A673 (cell line): ENCODE measurements around the gene NR1I3. TPM values are rescaled to one million over a fixed set of nuclear protein-coding genes. Genes with fewer than 3 reads are reported as not detected.

ENCODE experiments used
- BruUV-seq: library from RNA; stranded (reverse); fragments of 400-500 nt; replicated peaks from 2 replicates; lab custom pipeline; 2021; lab: Mats Ljungman, UMichigan
- CTCF ChIA-PET: fragments of 300-600 bp; sonication (Branson Sonifier 250); formaldehyde crosslinking; loops from one replicate; lab custom pipeline; 2022; ENCODE audit warnings: antibody characterized with exemption; lab: Charles Lee
- POLR2A ChIA-PET: fragments of 300-600 bp; sonication (Branson Sonifier 250); formaldehyde crosslinking; loops from one replicate; lab custom pipeline; 2022; ENCODE audit warnings: antibody characterized with exemption; ENCODE audit not compliant: low non-redundant PET; lab: Charles Lee
- DNase-seq: peaks from one replicate; pipeline ENCODE4 v3.0.0-alpha.2; 2015; ENCODE audit warnings: low spot score
- H3K27ac ChIP-seq: fragments of 200-600 bp; sonication (generic); 2 replicates; pipeline ENCODE4 v1.5.1; 2016; ENCODE audit warnings: mixed run types, low read depth, mild to moderate bottlenecking, mixed read lengths, antibody characterized with exemption, low read length; ENCODE audit not compliant: poor library complexity, severe bottlenecking
- H3K27me3 ChIP-seq: fragments of 200-600 bp; sonication (generic); replicated peaks from 2 replicates; pipeline ENCODE4 v1.6.1; 2017; ENCODE audit warnings: mixed run types, low read depth, mild to moderate bottlenecking, mixed read lengths, antibody characterized with exemption, low read length; ENCODE audit not compliant: insufficient read depth, poor library complexity
- H3K36me3 ChIP-seq: fragments of 200-600 bp; sonication (generic); 2 replicates; pipeline ENCODE4 v1.6.1; 2016; ENCODE audit warnings: mixed run types, mild to moderate bottlenecking, mixed read lengths, antibody characterized with exemption, low read length; ENCODE audit not compliant: insufficient read depth, poor library complexity, severe bottlenecking
- H3K4me1 ChIP-seq: fragments of 200-600 bp; sonication (generic); 2 replicates; pipeline ENCODE4 v1.6.1; 2017; ENCODE audit warnings: mixed run types, mild to moderate bottlenecking, mixed read lengths, antibody characterized with exemption, low read length; ENCODE audit not compliant: insufficient read depth, poor library complexity, severe bottlenecking
- H3K4me3 ChIP-seq: fragments of 200-600 bp; sonication (generic); 2 replicates; pipeline ENCODE4 v1.5.1; 2016; ENCODE audit warnings: low read depth, mixed run types, mild to moderate bottlenecking, mixed read lengths, low read length; ENCODE audit not compliant: poor library complexity, severe bottlenecking
- H3K9me3 ChIP-seq: fragments of 200-600 bp; sonication (generic); 2 replicates; pipeline ENCODE4 v1.6.1; 2016; ENCODE audit warnings: mixed run types, low read depth, mild to moderate bottlenecking, mixed read lengths, antibody characterized with exemption, low read length; ENCODE audit not compliant: poor library complexity, severe bottlenecking
- CTCF ChIP-seq: fragments of 300-800, 200-600 bp; sonication (generic); conservative IDR thresholded peaks from 2 replicates; pipeline ENCODE4 v1.5.1; 2017; ENCODE audit warnings: low read depth, mild to moderate bottlenecking, antibody characterized with exemption, low read length, moderate library complexity, mixed read lengths
- EZH2 ChIP-seq: fragments of 200-600 bp; sonication (generic); IDR thresholded peaks from 2 replicates; pipeline ENCODE4 v1.6.1; 2017; ENCODE audit warnings: borderline replicate concordance, low read depth, mild to moderate bottlenecking, mixed read lengths, antibody characterized with exemption, low read length; ENCODE audit not compliant: poor library complexity, severe bottlenecking
- intact Hi-C: fragments of 100-400 bp; cut with micrococcal nuclease; formaldehyde crosslinking; loops from one replicate; pipeline ENCODE4 v1.10.0; 2022; ENCODE audit not compliant: unreplicated experiment
- total RNA-seq: library from RNA; stranded (reverse); gene quantifications from 2 replicates; pipeline ENCODE4 v1.2.3, GENCODE V29; 2021

The NR1I3 gene
- total RNA-seq, 1 experiment from 2014 or later, result not detected

- Histone ChIP-seq H3K4me1 (no peaks in the 10 kb centered on the region), H3K9me3 (no peaks in the 10 kb centered on the region), H3K4me3 (no peak overlapping the region), H3K27ac (no peak overlapping the region), H3K36me3 (peaks cover 30% of the 10 kb centered on the region), H3K27me3 (no peaks in the 10 kb centered on the region)
- ChIA-PET POLR2A (interaction anchor here (0.7 kb wide), 1 partner anchor 125 kb away, joined by 4 read pairs; no protein-coding TSS in a partner anchor), CTCF (no interaction called here)
- no peak for DNase-seq
- no TSS peak for BruUV-seq
- TF ChIP-seq CTCF (no peak), EZH2 (no peak)
- intact Hi-C loops, result no loop called here
Measured at GRCh38 chr1:161216945-161217712, 20.9 kb downstream of the NR1I3 start.

- Histone ChIP-seq H3K27me3 (no peaks in the 10 kb centered on the region), H3K27ac (no peak within 1 kb of the TSS), H3K9me3 (no peaks in the 10 kb centered on the region), H3K4me3 (no peak within 1 kb of the TSS), H3K4me1 (no peaks in the 10 kb centered on the region), H3K36me3 (peaks cover 50% of the 10 kb centered on the region)
- TF ChIP-seq EZH2 (no peak), CTCF (no peak)
- no TSS peak for BruUV-seq
- DNase-seq, result no peak
- intact Hi-C loops, result no loop called here
- ChIA-PET CTCF (interaction anchor here (0.9 kb wide), 1 partner anchor 167 kb away, joined by 3 read pairs; no protein-coding TSS in a partner anchor), POLR2A (no interaction called here)
Measured at GRCh38 chr1:161215076-161215475, 22.9 kb downstream of the NR1I3 start, which contains the start of gene FCER1G. Gene FCER1G, plus strand, starts transcription at chr1:161215295. Its CDS starts 27 bp downstream, at chr1:161215322.

- Histone ChIP-seq H3K4me1 (no peaks in the 10 kb centered on the region), H3K4me3 (no peak overlapping the region), H3K36me3 (peaks cover 57% of the 10 kb centered on the region), H3K27ac (no peak overlapping the region), H3K9me3 (no peaks in the 10 kb centered on the region), H3K27me3 (no peaks in the 10 kb centered on the region)
- BruUV-seq, result no TSS peak
- CTCF ChIA-PET, result no interaction called here
- DNase-seq, result no peak
- no peak for TF ChIP-seq CTCF
- no peak for TF ChIP-seq EZH2
- POLR2A ChIA-PET, result no interaction called here
- intact Hi-C loops, result no loop called here
Measured at GRCh38 chr1:161214369-161214768, 23.6 kb downstream of the NR1I3 start.
